KMS-11 (cell line): ENCODE results near the gene IL36G.

Source experiments
- H2AFZ ChIP-seq: fragments of 200-600 bp; sonication (generic); 2 replicates; pipeline ENCODE4 v1.6.1; 2016; ENCODE audit warnings: antibody characterized with exemption, mixed run types, low read depth
- H3K27ac ChIP-seq: fragments of 200-600 bp; sonication (generic); 2 replicates; pipeline ENCODE4 v1.6.1; 2016; ENCODE audit warnings: mild to moderate bottlenecking, mixed run types
- H3K27me3 ChIP-seq: fragments of 200-600 bp; sonication (generic); 2 replicates; pipeline ENCODE4 v1.6.1; 2017; ENCODE audit warnings: mild to moderate bottlenecking, low read depth, mixed run types, moderate library complexity; ENCODE audit not compliant: insufficient read depth
- H3K36me3 ChIP-seq: fragments of 200-600 bp; sonication (generic); 2 replicates; pipeline ENCODE4 v1.6.1; 2017; ENCODE audit warnings: mild to moderate bottlenecking, mixed run types; ENCODE audit not compliant: insufficient read depth
- H3K4me1 ChIP-seq: fragments of 200-600 bp; sonication (generic); 2 replicates; pipeline ENCODE4 v1.6.1; 2016; ENCODE audit warnings: mild to moderate bottlenecking, low read depth, mixed run types; ENCODE audit not compliant: poor library complexity, severe bottlenecking
- H3K4me2 ChIP-seq: fragments of 200-600 bp; sonication (generic); 2 replicates; pipeline ENCODE4 v1.7.0; 2016; ENCODE audit warnings: mild to moderate bottlenecking, mixed run types
- H3K4me3 ChIP-seq: fragments of 200-600 bp; sonication (generic); IDR thresholded peaks from 2 replicates; pipeline ENCODE4 v1.6.1; 2017; ENCODE audit warnings: low read depth, low read length, mixed read lengths; ENCODE audit not compliant: insufficient read depth
- H3K79me2 ChIP-seq: fragments of 200-600 bp; sonication (generic); 2 replicates; pipeline ENCODE4 v1.6.1; 2016; ENCODE audit warnings: low read depth, mixed run types; ENCODE audit not compliant: insufficient read depth
- H3K9ac ChIP-seq: fragments of 200-600 bp; sonication (generic); 2 replicates; pipeline ENCODE4 v1.6.1; 2016; ENCODE audit warnings: mild to moderate bottlenecking, mixed run types
- H4K20me1 ChIP-seq: fragments of 200-600 bp; sonication (generic); 2 replicates; pipeline ENCODE4 v1.6.1; 2016; ENCODE audit warnings: mild to moderate bottlenecking, mixed run types; ENCODE audit not compliant: insufficient read depth
- CTCF ChIP-seq: fragments of 200-600 bp; sonication (generic); conservative IDR thresholded peaks from 2 replicates; pipeline ENCODE4 v1.6.1; 2017; ENCODE audit warnings: low read depth, mild to moderate bottlenecking, antibody characterized with exemption, low read length, moderate library complexity, mixed read lengths

Gene IL36G

GRCh38 chr2:113027691-113028090, 49.9 kb downstream of the IL36G start:
- Histone ChIP-seq H3K36me3 (no peaks in the 10 kb centered on the region), H3K79me2 (no peaks in the 10 kb centered on the region), H3K4me3 (no peak overlapping the region), H3K27me3 (no peaks in the 10 kb centered on the region), H3K4me2 (no peak overlapping the region), H4K20me1 (no peaks in the 10 kb centered on the region), H3K9ac (no peak overlapping the region), H3K27ac (no peak overlapping the region), H2AFZ (no peak overlapping the region), H3K4me1 (no peaks in the 10 kb centered on the region)
- no peak for TF ChIP-seq CTCF

- Histone ChIP-seq H3K36me3 (no peaks in the 10 kb centered on the region), H3K9ac (no peak overlapping the region), H3K4me1 (no peaks in the 10 kb centered on the region), H3K27me3 (no peaks in the 10 kb centered on the region), H3K79me2 (no peaks in the 10 kb centered on the region), H2AFZ (no peak overlapping the region), H3K27ac (no peak overlapping the region), H3K4me3 (no peak overlapping the region), H3K4me2 (no peak overlapping the region), H4K20me1 (no peaks in the 10 kb centered on the region)
- no peak for TF ChIP-seq CTCF
Observed at GRCh38 chr2:113028112-113028511, 50.3 kb downstream of the IL36G start.

- no peak overlapping the region for H2AFZ ChIP-seq
- H3K9ac ChIP-seq, result no peak overlapping the region
- H3K79me2 ChIP-seq, result no peaks in the 10 kb centered on the region
- no peak overlapping the region for H3K4me3 ChIP-seq
- no peaks in the 10 kb centered on the region for H3K4me1 ChIP-seq
- H3K4me2 ChIP-seq, result no peak overlapping the region
- no peak overlapping the region for H3K27ac ChIP-seq
- H4K20me1 ChIP-seq, result no peaks in the 10 kb centered on the region
- TF ChIP-seq CTCF, result no peak
- H3K36me3 ChIP-seq, result no peaks in the 10 kb centered on the region
- H3K27me3 ChIP-seq, result no peaks in the 10 kb centered on the region
Observed at GRCh38 chr2:113032737-113033136, 54.9 kb downstream of the IL36G start.

GRCh38 chr2:113034016-113034415, 56.2 kb downstream of the IL36G start:
- Histone ChIP-seq H3K4me3 (no peak overlapping the region), H3K9ac (no peak overlapping the region), H3K27ac (no peak overlapping the region), H3K4me1 (no peaks in the 10 kb centered on the region), H3K36me3 (no peaks in the 10 kb centered on the region), H2AFZ (no peak overlapping the region), H3K27me3 (no peaks in the 10 kb centered on the region), H3K79me2 (no peaks in the 10 kb centered on the region), H4K20me1 (no peaks in the 10 kb centered on the region), H3K4me2 (no peak overlapping the region)
- no peak for TF ChIP-seq CTCF
